KBM-7 (cell line): ENCODE results near the gene MYO5B.

ENCODE experiments used
- DNase-seq: peaks from one replicate; pipeline ENCODE4 v3.0.0-alpha.2; 2015
- in situ Hi-C: fragments of 300-500 bp; cut with MboI; formaldehyde crosslinking; loops from 2 replicates; pipeline ENCODE4 v1.14.3; 2020; ENCODE audit warnings: low sequenced_read_pairs, low pct_unique_long_range_greater_than_20kb, mixed read lengths

MYO5B gene

GRCh38 chr18:50002781-50003180, 192.2 kb downstream of the MYO5B start:
- in situ Hi-C loops: no loop called here
- DNase-seq: no peak

- no peak for DNase-seq
- in situ Hi-C loops: no loop called here
Observed at GRCh38 chr18:50000227-50000626, 194.7 kb downstream of the MYO5B start.

DNA sequence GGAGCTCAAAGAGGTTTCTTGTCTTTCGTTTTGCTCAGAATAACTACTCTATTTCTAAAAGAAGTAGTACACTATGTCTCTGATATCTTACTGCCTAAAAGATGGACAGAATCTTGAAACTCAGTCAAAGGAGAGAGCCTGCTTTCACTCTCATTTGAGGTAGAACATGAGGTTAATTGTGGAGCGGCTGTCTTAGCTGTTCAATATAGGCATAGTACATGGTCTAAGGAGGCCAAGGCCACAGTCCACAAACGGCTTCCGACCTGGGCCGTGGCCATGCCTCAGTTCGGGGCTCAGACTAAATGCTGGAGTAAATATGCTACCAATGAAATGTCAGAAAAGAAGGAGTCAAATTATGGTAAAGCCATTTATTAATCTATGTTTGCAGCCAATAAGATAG, 195.8 kb downstream of the MYO5B start:
- no peak for DNase-seq
- in situ Hi-C loops: no loop called here

DNA sequence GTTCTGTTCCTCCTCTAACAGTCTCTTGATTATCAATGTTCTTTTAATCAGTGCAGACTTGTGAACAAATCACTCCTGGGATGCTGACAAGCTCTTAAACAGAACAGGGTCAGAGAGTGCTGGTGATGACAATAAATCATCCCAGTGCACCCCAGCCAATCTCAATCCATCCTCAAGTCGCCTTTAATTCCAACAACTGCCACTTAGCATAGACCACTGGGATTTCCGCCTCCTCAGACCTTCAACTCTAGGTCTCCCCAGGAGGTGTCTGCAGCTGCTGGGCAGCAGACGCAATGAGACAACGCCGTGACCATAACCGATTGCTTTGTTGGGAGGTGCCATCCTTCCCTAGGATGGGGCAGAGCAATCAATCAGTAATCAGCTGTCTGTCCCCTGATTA, 197.4 kb downstream of the MYO5B start:
- no peak for DNase-seq
- in situ Hi-C loops: no loop called here

DNA sequence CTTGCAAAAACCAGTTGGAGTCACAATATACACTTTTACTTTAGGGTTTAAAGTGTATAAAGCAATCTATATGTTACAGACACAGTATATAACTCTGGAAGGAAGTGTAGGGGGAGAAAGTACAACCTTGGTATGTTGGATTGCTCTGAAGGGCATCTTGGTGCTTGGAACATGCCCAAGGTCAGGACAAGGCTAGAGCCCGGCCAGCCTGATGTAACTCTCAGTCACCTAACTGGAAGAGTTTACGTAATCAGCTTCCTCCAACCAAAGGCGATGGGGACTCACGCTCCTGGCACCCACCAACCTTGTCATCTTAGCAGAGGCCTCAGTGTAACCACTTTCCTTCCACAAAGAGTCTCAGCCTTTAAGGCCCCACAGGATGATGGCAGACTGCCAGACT, 200.5 kb downstream of the MYO5B start:
- DNase-seq: no peak
- in situ Hi-C loops: no loop called here

DNA sequence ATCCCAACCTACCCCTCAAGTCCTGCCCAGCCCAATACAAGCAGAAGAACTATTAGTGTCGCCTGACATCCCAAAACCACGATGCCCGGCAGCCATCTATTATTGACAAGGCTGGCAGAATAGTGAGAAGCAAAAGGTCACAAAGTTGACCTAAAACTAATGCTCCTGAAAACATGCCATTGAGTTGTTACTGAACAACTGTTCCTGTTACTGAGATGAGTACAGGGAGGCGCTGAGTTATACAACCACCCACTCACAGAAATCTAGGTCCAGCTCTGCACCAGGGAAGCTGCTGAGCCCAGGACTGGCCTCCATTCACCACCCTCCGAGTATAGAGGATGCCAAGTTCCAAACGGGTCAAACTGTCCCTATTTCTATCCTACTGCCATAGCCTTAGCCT, 201.6 kb downstream of the MYO5B start:
- in situ Hi-C loops: no loop called here
- DNase-seq: no peak

DNA sequence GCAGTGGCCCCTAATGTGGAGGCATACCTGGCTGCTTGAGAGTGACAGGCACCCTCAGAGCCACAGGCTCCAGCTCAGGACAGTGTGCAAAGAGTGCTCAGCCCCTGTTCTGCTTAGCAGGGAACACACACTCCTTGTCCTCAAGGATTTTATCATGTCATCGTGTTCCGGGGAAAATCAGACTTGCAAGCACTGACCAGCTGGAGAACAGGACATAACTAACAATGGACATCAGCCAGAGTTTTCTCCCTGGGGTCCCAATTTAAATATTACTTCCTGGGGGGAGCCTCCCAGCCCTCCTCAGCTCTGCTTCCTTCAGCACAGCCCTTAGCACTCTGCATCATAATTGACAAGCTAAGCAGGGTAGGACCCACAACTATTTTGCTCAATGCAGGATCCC, 206.2 kb downstream of the MYO5B start:
- no peak for DNase-seq
- in situ Hi-C loops: no loop called here

GRCh38 chr18:49988101-49988500, 206.8 kb downstream of the MYO5B start:
- in situ Hi-C loops: no loop called here
- DNase-seq: no peak

- in situ Hi-C loops: no loop called here
Observed at GRCh38 chr18:49985236-49985635, 209.7 kb downstream of the MYO5B start.

DNA sequence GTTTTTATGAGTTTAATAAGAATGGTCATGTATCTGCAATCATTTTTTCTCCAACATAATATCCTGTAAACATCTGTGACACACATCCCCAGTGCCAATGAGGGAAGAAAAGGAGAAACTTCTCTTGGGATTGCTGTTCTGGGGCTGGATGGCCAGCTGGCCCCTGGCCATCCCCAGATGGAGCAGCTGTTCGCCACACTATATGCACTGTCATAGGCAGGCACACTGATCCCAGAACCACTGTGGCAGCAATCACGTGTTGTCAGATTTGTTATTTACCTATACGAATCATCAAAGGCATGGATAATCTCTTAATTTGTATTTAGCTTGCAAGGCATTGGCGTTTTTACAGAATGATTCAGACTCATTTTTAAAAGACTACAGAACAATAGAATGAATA, 214.1 kb downstream of the MYO5B start:
- in situ Hi-C loops: no loop called here
- DNase-seq: no peak

More at GRCh38 chr18:49985236-49985635, 209.7 kb downstream of the MYO5B start:
- no peak for DNase-seq

DNA sequence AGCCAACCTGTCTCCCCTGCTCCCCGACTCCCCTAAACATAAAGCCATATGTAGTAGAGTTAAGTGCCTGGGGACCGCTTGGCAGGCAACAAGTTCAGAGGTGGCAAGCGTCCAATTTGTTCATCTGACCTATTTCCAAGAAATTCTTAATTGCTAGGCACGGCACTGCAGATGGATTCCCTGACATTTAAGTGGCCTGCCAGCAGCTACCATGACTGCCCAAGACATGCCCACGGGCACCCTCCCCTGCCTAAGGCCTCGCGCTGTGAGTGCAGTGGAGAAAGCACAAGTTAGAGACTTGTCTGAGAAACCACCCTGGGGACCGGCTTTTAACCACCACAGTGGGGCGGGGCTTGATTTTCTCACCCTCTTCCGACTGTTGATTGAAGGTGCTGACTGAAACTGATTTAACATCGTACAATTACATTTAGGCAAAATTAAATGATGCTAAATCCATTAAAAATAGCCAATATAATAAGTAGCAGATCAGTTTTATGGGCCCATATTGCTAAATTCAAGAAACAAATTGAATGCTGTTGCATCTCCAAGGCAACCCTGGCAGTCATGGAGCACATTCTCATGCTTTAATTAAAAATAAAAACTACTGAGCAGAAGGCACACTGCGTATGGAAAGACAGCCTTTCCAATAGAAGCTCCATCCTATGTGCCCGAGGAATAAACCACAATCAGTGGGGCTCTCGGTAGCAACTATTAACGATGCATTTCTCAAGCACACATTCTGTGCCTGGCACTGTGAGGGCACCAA, 218.0 kb downstream of the MYO5B start:
- no peak for DNase-seq
- in situ Hi-C loops: no loop called here

DNA sequence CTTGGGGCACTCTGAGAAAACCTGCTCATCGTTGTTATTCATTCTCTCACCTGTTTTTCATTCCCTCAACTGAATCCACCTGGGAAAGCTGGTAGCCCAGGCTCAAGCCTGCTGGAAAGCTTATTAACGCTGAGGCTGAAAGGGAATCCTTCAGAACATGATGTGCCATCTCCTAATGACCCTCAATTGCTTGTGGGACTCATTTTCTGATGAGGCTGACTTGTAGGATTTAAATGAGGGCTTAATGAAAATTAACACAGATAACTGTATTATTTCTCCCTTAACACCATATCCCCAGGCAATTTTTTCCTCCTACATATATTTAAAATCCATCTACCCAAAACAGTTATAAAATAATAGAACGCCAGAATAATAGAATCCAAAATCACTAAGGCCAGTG, 218.9 kb downstream of the MYO5B start:
- in situ Hi-C loops: no loop called here

DNA sequence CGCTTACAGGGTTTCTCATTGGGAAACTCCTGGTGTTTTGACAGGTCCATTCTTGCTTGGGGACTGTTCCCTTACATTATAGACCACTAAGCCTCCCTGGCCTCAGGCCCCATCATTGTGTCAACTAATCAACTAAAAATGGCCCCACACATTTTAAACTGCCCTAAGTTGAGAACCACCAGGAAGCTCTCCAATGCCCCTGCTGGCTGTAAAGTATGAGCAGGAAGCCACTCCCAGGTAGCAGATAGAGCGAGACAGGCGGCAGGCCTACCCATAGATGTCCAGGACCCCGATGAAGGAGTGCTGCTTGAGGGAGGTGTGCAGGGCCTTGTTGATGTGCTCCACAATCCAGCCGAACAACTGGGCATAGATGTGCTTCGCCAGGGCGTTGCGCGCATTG, 220.9 kb downstream of the MYO5B start:
- in situ Hi-C loops: no loop called here
- DNase-seq: no peak

More for the DNA sequence above, 218.9 kb downstream of the MYO5B start:
- DNase-seq: no peak

DNA sequence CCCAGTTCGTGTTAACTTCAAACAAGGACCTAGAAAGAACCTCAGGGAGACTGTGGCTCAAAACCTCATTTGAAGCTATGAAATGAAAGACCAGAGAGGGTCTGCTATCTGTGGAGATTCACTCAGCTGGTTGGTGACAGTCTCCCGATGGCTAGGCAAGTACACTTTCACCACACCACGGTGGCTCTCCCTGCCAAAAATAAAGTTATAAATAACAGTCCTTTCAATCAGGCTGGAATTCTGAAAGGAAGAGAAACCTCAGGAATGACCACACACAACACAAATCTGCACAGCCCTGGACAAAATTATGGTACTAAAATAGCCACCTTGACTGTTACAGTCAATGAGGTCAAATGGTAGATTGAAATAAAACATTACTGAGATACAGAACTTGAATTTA, 221.4 kb downstream of the MYO5B start:
- no peak for DNase-seq
- in situ Hi-C loops: no loop called here

- no peak for DNase-seq
- in situ Hi-C loops: no loop called here
Observed at GRCh38 chr18:49972535-49972934, 222.4 kb downstream of the MYO5B start.

DNA sequence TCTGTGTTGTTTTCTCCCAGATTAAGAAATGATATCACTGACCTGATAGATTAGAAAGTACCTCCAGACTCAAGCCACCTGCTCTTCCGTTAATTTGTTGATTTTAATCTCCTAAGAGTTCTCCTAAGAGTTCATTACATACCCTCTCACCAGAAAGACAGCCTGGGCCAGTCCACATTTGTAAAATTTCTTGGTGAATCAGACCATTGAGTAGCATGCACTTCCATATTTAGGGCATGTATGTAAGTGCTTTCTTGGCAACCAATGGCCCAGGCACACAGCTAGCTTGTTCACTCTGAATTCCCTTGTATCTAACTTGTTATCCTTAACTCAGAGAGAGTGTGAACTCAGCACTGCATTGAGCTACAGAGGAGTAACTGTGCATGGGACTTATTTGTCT, 223.5 kb downstream of the MYO5B start:
- in situ Hi-C loops: no loop called here
- DNase-seq: no peak

- in situ Hi-C loops: no loop called here
- no peak for DNase-seq
Observed at GRCh38 chr18:49970319-49970718, 224.6 kb downstream of the MYO5B start.

GRCh38 chr18:49968644-49969309, 226.2 kb downstream of the MYO5B start:
- in situ Hi-C loops: no loop called here
- no peak for DNase-seq

GRCh38 chr18:49967636-49968313, 227.2 kb downstream of the MYO5B start:
- no peak for DNase-seq
- in situ Hi-C loops: no loop called here

DNA sequence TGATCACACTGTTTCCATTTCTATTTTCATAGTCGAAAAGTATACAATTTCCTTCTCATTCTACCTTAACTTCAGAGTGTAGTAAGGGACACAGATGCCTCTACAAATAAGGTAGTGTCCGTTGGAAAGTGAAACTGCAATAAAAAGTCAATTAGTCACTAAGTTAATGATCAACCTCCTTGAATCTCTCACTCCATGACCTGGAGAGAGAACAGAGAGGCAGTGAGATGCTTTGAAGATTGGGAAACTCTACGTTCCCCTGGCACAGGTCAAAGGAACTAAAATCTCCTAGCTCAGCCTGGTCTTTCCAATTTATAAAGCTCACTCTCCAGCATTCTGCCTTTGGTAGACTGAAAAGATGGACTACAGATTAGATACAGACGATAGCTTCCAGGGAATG, 227.8 kb downstream of the MYO5B start:
- in situ Hi-C loops: no loop called here
- no peak for DNase-seq
